ENCODE results near the gene RNPEP.

DNA sequence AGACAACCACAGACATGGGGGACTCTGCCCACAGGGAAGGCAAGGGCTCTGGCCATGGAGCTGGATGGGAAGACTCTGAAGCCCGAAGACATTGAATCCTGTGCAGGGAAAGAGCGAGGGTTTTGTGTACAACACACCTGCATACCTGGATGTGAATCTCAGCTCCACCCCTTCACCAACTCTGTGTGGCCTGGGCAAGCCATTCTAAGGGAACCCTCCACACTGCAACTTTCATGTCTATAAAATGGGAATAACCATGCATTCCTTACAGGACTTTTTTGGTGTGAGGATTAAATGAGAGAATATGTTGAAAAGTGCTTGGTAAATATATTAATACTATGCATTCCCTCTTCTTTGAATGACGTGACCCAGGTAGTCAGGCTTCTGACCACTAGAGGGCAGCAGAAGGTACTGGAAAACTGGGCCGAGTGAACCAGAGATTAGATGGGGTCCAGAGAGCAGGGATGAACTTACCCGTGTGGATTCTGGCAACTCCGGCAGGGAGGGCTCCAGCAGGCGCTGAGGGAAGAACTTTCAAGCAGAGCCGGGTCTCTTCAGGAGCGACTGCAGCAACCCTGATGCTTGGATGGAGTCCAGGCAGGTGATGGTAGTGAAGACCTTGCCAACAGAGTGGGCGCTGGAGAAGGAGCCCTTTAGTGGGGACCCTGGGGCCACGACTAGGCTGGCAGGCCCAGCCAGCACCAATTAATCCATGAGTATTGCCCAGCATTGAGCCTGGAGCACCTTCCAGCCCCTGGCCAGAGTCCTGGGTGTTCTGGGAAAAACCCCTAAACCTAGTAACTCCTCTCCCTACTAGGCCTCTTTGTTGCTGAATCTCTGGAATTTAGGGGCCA, 27.1 kb downstream of the RNPEP start:
- no peak for TF ChIP-seq MXI1 (IDR thresholded peaks at IDR 0.05; ENCODE audit: low read depth, low read length)
- TF ChIP-seq, protein P1, sequence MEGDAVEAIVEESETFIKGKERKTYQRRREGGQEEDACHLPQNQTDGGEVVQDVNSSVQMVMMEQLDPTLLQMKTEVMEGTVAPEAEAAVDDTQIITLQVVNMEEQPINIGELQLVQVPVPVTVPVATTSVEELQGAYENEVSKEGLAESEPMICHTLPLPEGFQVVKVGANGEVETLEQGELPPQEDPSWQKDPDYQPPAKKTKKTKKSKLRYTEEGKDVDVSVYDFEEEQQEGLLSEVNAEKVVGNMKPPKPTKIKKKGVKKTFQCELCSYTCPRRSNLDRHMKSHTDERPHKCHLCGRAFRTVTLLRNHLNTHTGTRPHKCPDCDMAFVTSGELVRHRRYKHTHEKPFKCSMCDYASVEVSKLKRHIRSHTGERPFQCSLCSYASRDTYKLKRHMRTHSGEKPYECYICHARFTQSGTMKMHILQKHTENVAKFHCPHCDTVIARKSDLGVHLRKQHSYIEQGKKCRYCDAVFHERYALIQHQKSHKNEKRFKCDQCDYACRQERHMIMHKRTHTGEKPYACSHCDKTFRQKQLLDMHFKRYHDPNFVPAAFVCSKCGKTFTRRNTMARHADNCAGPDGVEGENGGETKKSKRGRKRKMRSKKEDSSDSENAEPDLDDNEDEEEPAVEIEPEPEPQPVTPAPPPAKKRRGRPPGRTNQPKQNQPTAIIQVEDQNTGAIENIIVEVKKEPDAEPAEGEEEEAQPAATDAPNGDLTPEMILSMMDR (IDR thresholded peaks at IDR 0.05), result peak; percentile 96

Data from SK-N-SH (cell line).